ENCODE data around the gene GLTPD2.

The GLTPD2 gene

DNA sequence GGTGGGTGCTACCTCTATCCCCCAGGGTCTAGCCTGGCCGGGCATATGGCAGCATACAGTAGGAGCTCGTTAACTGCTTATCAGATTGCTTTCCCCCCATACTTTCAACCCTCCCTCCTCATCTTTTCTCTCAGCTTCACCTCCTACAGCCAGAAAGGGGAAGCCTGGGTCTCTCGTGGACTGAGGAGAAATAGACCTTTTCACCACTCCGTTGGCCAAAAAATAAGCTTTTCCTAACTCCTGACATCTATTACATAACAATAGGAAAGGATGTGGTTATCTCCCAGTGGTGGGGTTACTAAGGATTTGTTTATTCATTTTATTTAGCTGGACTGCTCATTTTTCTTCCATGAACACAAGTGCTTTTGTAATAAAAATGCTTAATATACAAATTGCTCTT is 40.1 kb upstream of the GLTPD2 start:
- Histone ChIP-seq H4K20me1 (ENCODE audit: insufficient read depth, low read length) (no peaks in the 10 kb centered on the region), H3K79me2 (ENCODE audit: low read length) (no peaks in the 10 kb centered on the region), H3K4me2 (ENCODE audit: low read length) (no peak overlapping the region), H3K9me3 (ENCODE audit: insufficient read depth, low read length) (no peaks in the 10 kb centered on the region), H3K9ac (ENCODE audit: low read length) (no peak overlapping the region), H3K4me3 (ENCODE audit: low read length) (no peak overlapping the region), H3K4me1 (ENCODE audit: low read length) (no peaks in the 10 kb centered on the region), H2AFZ (ENCODE audit: low read depth, low read length) (no peak overlapping the region), H3K27me3 (ENCODE audit: low read depth, low read length) (peaks cover 3% of the 10 kb centered on the region; the same call in 1 of the 2 replicates), H3K36me3 (replicated peaks; ENCODE audit: low read depth, low read length) (no peaks in the 10 kb centered on the region), H3K27ac (ENCODE audit: low read length) (no peak overlapping the region)
- TF ChIP-seq EZH2phosphoT487 (IDR thresholded peaks at IDR 0.05; ENCODE audit: low read depth) = no peak
- TF ChIP-seq, protein P1, sequence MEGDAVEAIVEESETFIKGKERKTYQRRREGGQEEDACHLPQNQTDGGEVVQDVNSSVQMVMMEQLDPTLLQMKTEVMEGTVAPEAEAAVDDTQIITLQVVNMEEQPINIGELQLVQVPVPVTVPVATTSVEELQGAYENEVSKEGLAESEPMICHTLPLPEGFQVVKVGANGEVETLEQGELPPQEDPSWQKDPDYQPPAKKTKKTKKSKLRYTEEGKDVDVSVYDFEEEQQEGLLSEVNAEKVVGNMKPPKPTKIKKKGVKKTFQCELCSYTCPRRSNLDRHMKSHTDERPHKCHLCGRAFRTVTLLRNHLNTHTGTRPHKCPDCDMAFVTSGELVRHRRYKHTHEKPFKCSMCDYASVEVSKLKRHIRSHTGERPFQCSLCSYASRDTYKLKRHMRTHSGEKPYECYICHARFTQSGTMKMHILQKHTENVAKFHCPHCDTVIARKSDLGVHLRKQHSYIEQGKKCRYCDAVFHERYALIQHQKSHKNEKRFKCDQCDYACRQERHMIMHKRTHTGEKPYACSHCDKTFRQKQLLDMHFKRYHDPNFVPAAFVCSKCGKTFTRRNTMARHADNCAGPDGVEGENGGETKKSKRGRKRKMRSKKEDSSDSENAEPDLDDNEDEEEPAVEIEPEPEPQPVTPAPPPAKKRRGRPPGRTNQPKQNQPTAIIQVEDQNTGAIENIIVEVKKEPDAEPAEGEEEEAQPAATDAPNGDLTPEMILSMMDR (IDR thresholded peaks at IDR 0.05; ENCODE audit: low read depth, low read length) = no peak

DNA sequence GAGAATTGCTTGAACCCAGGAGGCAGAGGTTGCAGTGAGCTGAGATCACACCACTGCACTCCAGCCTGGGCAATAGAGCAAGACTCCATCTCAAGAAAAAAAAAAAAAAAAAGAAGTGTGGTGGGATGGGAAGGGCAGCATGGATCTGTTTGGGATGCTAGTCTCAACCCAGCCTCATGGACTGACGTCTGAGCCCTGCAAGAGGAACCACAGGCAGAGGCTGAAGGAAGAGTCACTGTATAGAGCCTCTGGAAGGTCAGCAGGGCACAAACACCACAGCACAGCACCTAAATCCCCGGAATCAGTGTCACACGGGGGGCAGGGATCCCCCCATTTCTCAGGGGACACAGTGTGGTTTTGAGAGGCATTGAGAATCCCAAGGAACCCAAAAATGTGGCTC is 38.2 kb upstream of the GLTPD2 start:
- H3K9me3 ChIP-seq (ENCODE audit: insufficient read depth, low read length) = no peaks in the 10 kb centered on the region
- no peak for TF ChIP-seq EZH2phosphoT487 (IDR thresholded peaks at IDR 0.05; ENCODE audit: low read depth)
- TF ChIP-seq, protein P1 (IDR thresholded peaks at IDR 0.05; ENCODE audit: low read depth, low read length) = no peak
- H3K79me2 ChIP-seq (ENCODE audit: low read length) = no peaks in the 10 kb centered on the region
- H3K9ac ChIP-seq (ENCODE audit: low read length) = no peak overlapping the region
- H2AFZ ChIP-seq (ENCODE audit: low read depth, low read length) = no peak overlapping the region
- H4K20me1 ChIP-seq (ENCODE audit: insufficient read depth, low read length) = no peaks in the 10 kb centered on the region
- H3K4me1 ChIP-seq (ENCODE audit: low read length) = no peaks in the 10 kb centered on the region
- no peak overlapping the region for H3K4me3 ChIP-seq (ENCODE audit: low read length)
- no peaks in the 10 kb centered on the region for H3K36me3 ChIP-seq (replicated peaks; ENCODE audit: low read depth, low read length)
- peaks cover 3% of the 10 kb centered on the region; the same call in 1 of the 2 replicates for H3K27me3 ChIP-seq (ENCODE audit: low read depth, low read length)
- no peak overlapping the region for H3K27ac ChIP-seq (ENCODE audit: low read length)
- no peak overlapping the region for H3K4me2 ChIP-seq (ENCODE audit: low read length)

DNA sequence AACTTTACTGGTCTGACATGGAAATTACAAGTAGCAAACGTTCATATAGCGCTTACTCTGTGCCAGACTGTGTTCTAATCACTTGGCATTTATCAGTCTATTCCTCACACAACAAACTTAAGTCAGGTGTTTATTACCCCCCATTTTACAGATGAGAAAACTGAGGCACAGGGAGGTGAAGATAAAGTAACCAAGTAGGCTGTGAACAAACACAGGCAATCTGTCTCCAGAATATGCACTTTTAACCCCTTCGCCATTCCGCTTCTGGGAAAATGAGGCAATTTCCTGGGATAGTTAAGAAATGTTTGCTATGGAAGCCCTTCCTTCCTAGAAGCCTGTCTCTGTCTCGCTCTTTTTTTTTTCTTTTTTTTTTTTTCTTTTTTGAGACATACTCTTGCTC is 36.8 kb upstream of the GLTPD2 start:
- TF ChIP-seq EZH2phosphoT487 (IDR thresholded peaks at IDR 0.05; ENCODE audit: low read depth) = no peak
- TF ChIP-seq, protein P1 (IDR thresholded peaks at IDR 0.05; ENCODE audit: low read depth, low read length) = no peak
- H4K20me1 ChIP-seq (ENCODE audit: insufficient read depth, low read length) = no peaks in the 10 kb centered on the region
- no peak overlapping the region for H3K4me3 ChIP-seq (ENCODE audit: low read length)
- no peak overlapping the region for H3K4me2 ChIP-seq (ENCODE audit: low read length)
- H3K4me1 ChIP-seq (ENCODE audit: low read length) = no peaks in the 10 kb centered on the region
- H3K27me3 ChIP-seq (ENCODE audit: low read depth, low read length) = peaks cover 3% of the 10 kb centered on the region; the same call in 1 of the 2 replicates
- no peak overlapping the region for H2AFZ ChIP-seq (ENCODE audit: low read depth, low read length)
- H3K27ac ChIP-seq (ENCODE audit: low read length) = no peak overlapping the region
- H3K9me3 ChIP-seq (ENCODE audit: insufficient read depth, low read length) = no peaks in the 10 kb centered on the region
- no peaks in the 10 kb centered on the region for H3K36me3 ChIP-seq (replicated peaks; ENCODE audit: low read depth, low read length)
- no peak overlapping the region for H3K9ac ChIP-seq (ENCODE audit: low read length)
- no peaks in the 10 kb centered on the region for H3K79me2 ChIP-seq (ENCODE audit: low read length)

DNA sequence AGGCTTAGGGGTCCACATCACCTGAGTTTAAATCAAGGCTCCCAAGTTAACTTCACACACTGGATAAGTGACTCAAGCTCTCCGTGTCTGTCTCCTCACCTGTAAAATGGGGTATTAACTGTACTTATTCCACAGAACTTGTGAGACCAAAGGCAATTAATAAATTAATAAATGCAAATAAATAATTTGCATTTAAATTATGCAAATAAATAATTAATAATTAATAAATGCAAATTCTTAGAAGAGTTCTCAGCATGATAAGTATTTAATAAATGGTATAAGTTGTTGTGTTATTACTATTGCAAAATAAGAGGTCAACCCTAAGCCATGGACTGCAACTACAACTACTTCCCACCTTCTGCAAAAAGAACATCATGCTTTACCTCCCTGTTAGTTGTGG is 35.4 kb upstream of the GLTPD2 start:
- Histone ChIP-seq H3K4me2 (ENCODE audit: low read length) (no peak overlapping the region), H2AFZ (ENCODE audit: low read depth, low read length) (no peak overlapping the region), H4K20me1 (ENCODE audit: insufficient read depth, low read length) (no peaks in the 10 kb centered on the region), H3K4me1 (ENCODE audit: low read length) (no peaks in the 10 kb centered on the region), H3K9me3 (ENCODE audit: insufficient read depth, low read length) (no peaks in the 10 kb centered on the region), H3K27ac (ENCODE audit: low read length) (no peak overlapping the region), H3K4me3 (ENCODE audit: low read length) (no peak overlapping the region), H3K79me2 (ENCODE audit: low read length) (no peaks in the 10 kb centered on the region), H3K9ac (ENCODE audit: low read length) (no peak overlapping the region), H3K36me3 (replicated peaks; ENCODE audit: low read depth, low read length) (no peaks in the 10 kb centered on the region), H3K27me3 (ENCODE audit: low read depth, low read length) (peaks cover 3% of the 10 kb centered on the region; the same call in 1 of the 2 replicates)
- TF ChIP-seq, protein P1 (IDR thresholded peaks at IDR 0.05; ENCODE audit: low read depth, low read length) = no peak
- no peak for TF ChIP-seq EZH2phosphoT487 (IDR thresholded peaks at IDR 0.05; ENCODE audit: low read depth)

Data from OCI-LY3 (cell line).